Adrenal gland (tissue), 5 donors: ENCODE data around the gene BGLAP.

ENCODE experiments used
- CTCF ChIP-seq, 6 experiments: fragments of 450-650 bp in 4 of 6; fragments of 200-600 bp in 2 of 6; sonication (generic) in 1 of 6; IDR thresholded peaks; 1 replicate in 5 of 6; 2 replicates in 1 of 6; pipeline versions ENCODE4 v1.5.1 to v1.8.0; 2016 to 2021; ENCODE audit warnings: antibody characterized with exemption in 6 of 6, mild to moderate bottlenecking in 2 of 6, moderate library complexity in 1 of 6
- POLR2A ChIP-seq, 2 donors: fragments of 450-650 bp; IDR thresholded peaks; one replicate each; pipeline ENCODE4 v1.6.1; 2017; ENCODE audit warnings: antibody characterized with exemption in 2 of 2, mild to moderate bottlenecking in 2 of 2, moderate library complexity in 1 of 2
- donor health status: DM: no; HTN: no; CAD: no.

DNA sequence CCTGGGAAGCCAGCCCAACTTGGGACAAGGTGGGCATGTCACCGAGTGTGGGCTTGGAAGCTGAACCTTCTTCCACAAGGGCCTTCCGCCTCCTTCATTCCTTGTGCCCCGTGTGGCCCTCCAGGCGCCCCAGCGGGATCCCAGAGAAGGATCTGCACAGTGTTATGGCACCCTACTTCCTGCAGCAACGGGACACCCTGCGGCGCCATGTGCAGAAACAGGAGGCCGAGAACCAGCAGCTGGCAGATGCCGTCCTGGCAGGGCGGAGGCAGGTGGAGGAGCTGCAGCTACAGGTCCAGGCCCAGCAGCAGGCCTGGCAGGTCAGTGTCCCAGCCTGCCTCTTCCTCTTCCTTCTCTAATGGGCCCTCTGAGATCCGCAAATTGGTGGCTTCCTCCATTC lies 5.8 kb upstream of the BGLAP start:
- TF ChIP-seq CTCF (IDR thresholded peaks at IDR 0.05) (no peak), POLR2A (IDR thresholded peaks at IDR 0.05) (no peak)
